HCT116 (cell line): ENCODE results near the gene VWC2L. TPM values are rescaled to one million over a fixed set of nuclear protein-coding genes. Genes with fewer than 3 reads are reported as not detected.

ENCODE experiments used
- ATAC-seq: fragments of 200-7000 bp; cut with Tn5 transposase; 2 replicates; pipeline ENCODE4 v1.9.1; 2020; ENCODE audit warnings: mild to moderate bottlenecking, moderate library complexity
- BruUV-seq: library from RNA; stranded (reverse); fragments of 400-500 nt; replicated peaks from 2 replicates; lab custom pipeline; 2021; lab: Mats Ljungman, UMichigan
- CTCF ChIA-PET: fragments of 300-600 bp; sonication (Branson Sonifier 250); formaldehyde crosslinking; loops from one replicate; lab custom pipeline; 2021; ENCODE audit warnings: antibody characterized with exemption; lab: Charles Lee
- POLR2A ChIA-PET: fragments of 300-600, 350-600 bp; sonication (Branson Sonifier 250); formaldehyde crosslinking; loops from one replicate; lab custom pipeline; 2021; ENCODE audit warnings: antibody characterized with exemption; lab: Charles Lee
- RAD21 ChIA-PET, 2 experiments: fragments of 300-600 bp; sonication (Branson Sonifier 250); formaldehyde crosslinking; loops; one replicate each; lab custom pipeline; 2023; ENCODE audit warnings: low total read pairs in 2 of 2; ENCODE audit not compliant: uncharacterized antibody in 2 of 2, unreplicated experiment in 2 of 2, low non-redundant PET in 1 of 2; lab: Charles Lee
- DNase-seq: peaks from one replicate; pipeline ENCODE4 v3.0.0-alpha.2; 2010; ENCODE audit warnings: low read depth, low spot score
- H2AFZ ChIP-seq: fragments of 200-600 bp; shearing (Covaris generic), sonication (generic); 2 replicates; pipeline ENCODE4 v1.6.1; 2017; ENCODE audit warnings: low read depth, mixed run types, mixed read lengths, antibody characterized with exemption, low read length; ENCODE audit not compliant: poor library complexity, severe bottlenecking
- H3K27ac ChIP-seq: 2 replicates; pipeline ENCODE4 v1.5.1; 2012; ENCODE audit warnings: low read depth, low read length
- H3K27me3 ChIP-seq: fragments of 200-600 bp; sonication (generic); 2 replicates; pipeline ENCODE4 v1.6.1; 2016; ENCODE audit warnings: mixed run types, low read length, mixed read lengths; ENCODE audit not compliant: insufficient read depth
- H3K36me3 ChIP-seq, 2 experiments: fragments of 200-500 bp in 1 of 2; fragments of 200-600 bp in 1 of 2; sonication (Bioruptor generic) in 1 of 2; sonication (generic) in 1 of 2; 2 replicates each; pipeline versions ENCODE4 v1.5.1 to v1.6.1; 2014 to 2016; ENCODE audit warnings: low read length in 2 of 2, inconsistent platforms in 1 of 2, mixed read lengths in 1 of 2, mixed run types in 1 of 2; ENCODE audit not compliant: insufficient read depth in 2 of 2, control insufficient read depth in 1 of 2
- H3K4me1 ChIP-seq, 2 experiments: fragments of 200-600 bp in 1 of 2; sonication (generic) in 1 of 2; 2 replicates each; pipeline versions ENCODE4 v1.5.1 to v1.6.1; 2012 to 2017; ENCODE audit warnings: low read length in 2 of 2, inconsistent platforms in 1 of 2, mild to moderate bottlenecking in 1 of 2, mixed read lengths in 1 of 2, mixed run types in 1 of 2, moderate library complexity in 1 of 2; ENCODE audit not compliant: insufficient read depth in 2 of 2, control insufficient read depth in 1 of 2
- H3K4me2 ChIP-seq: fragments of 200-600 bp; sonication (generic); 2 replicates; pipeline ENCODE4 v1.6.1; 2017; ENCODE audit warnings: mixed run types, low read length, mixed read lengths
- H3K4me3 ChIP-seq, 2 experiments: fragments of 200-600 bp in 1 of 2; sonication (generic) in 1 of 2; replicated peaks in 1 of 2; 2 replicates each; pipeline ENCODE4 v1.5.1; 2011 to 2016; ENCODE audit warnings: low read length in 2 of 2, control low read depth in 1 of 2, low read depth in 1 of 2, mild to moderate bottlenecking in 1 of 2, mixed read lengths in 1 of 2, mixed run types in 1 of 2
- H3K79me2 ChIP-seq: fragments of 200-600 bp; sonication (generic); 2 replicates; pipeline ENCODE4 v1.6.1; 2017; ENCODE audit warnings: mild to moderate bottlenecking, mixed run types, low read length, moderate library complexity, mixed read lengths; ENCODE audit not compliant: insufficient read depth
- H3K9ac ChIP-seq: fragments of 200-600 bp; sonication (generic); 2 replicates; pipeline ENCODE4 v1.6.1; 2016; ENCODE audit warnings: low read length, mixed read lengths
- H3K9me2 ChIP-seq: fragments of 200-600 bp; sonication (generic), shearing (Covaris generic); 2 replicates; pipeline ENCODE4 v1.6.1; 2017; ENCODE audit warnings: mixed run types, mild to moderate bottlenecking, moderate library complexity; ENCODE audit not compliant: insufficient read depth
- H3K9me3 ChIP-seq, 2 experiments: fragments of 200-500 bp in 1 of 2; fragments of 200-600 bp in 1 of 2; sonication (Bioruptor generic) in 1 of 2; sonication (generic) in 1 of 2; 2 replicates each; pipeline ENCODE4 v1.6.1; 2014 to 2017; ENCODE audit warnings: low read length in 2 of 2, mixed read lengths in 2 of 2, inconsistent platforms in 1 of 2, low read depth in 1 of 2, mild to moderate bottlenecking in 1 of 2, mixed run types in 1 of 2, moderate library complexity in 1 of 2; ENCODE audit not compliant: control insufficient read depth in 1 of 2, insufficient read depth in 1 of 2
- H4K20me1 ChIP-seq: fragments of 200-600 bp; sonication (generic), shearing (Covaris generic); 2 replicates; pipeline ENCODE4 v1.6.1; 2017; ENCODE audit warnings: mixed run types, mild to moderate bottlenecking, moderate library complexity; ENCODE audit not compliant: insufficient read depth
- ELF1 ChIP-seq: IDR thresholded peaks from 2 replicates; pipeline ENCODE4 v1.6.1; 2012; ENCODE audit warnings: low read depth, borderline replicate concordance
- EZH2 ChIP-seq: fragments of 200-600 bp; sonication (generic); IDR thresholded peaks from 2 replicates; pipeline ENCODE4 v1.6.1; 2017; ENCODE audit warnings: antibody characterized with exemption, mixed run types
- JUND ChIP-seq: IDR thresholded peaks from 2 replicates; pipeline ENCODE4 v1.6.1; 2012
- POLR2A ChIP-seq: IDR thresholded peaks from 2 replicates; pipeline ENCODE4 v1.7.0; 2011; ENCODE audit warnings: borderline replicate concordance; ENCODE audit not compliant: insufficient read depth, insufficient read length; ENCODE audit errors: extremely low read depth
- RAD21 ChIP-seq: IDR thresholded peaks from 2 replicates; pipeline ENCODE4 v1.6.1; 2012; ENCODE audit warnings: low read depth, mild to moderate bottlenecking
- SP1 ChIP-seq: IDR thresholded peaks from 2 replicates; pipeline ENCODE4 v1.6.1; 2012; ENCODE audit warnings: low read depth
- TCF7L2 ChIP-seq: IDR thresholded peaks from 2 replicates; pipeline ENCODE4 v1.7.0; 2011; ENCODE audit warnings: borderline replicate concordance, inconsistent platforms; ENCODE audit not compliant: insufficient read depth, insufficient read length; ENCODE audit errors: extremely low read depth
- intact Hi-C: fragments of 100-400 bp; cut with micrococcal nuclease; formaldehyde crosslinking; loops from 2 replicates; pipeline ENCODE4 v1.10.0; 2022
- total RNA-seq: library from RNA; stranded (reverse); gene quantifications from one replicate; pipeline ENCODE4 v1.2.1, GENCODE V29; 2021; ENCODE audit not compliant: unreplicated experiment
- TF ChIP-seq, protein P1 (sequence below), 3 experiments: fragments of 200-600 bp in 1 of 3; sonication (generic) in 1 of 3; IDR thresholded peaks in 2 of 3; conservative IDR thresholded peaks in 1 of 3; 2 replicates each; pipeline ENCODE4 v1.5.1; 2012 to 2017; ENCODE audit warnings: low read depth in 2 of 3, low read length in 2 of 3, antibody characterized with exemption in 1 of 3, borderline replicate concordance in 1 of 3, control low read depth in 1 of 3, mild to moderate bottlenecking in 1 of 3, mixed read lengths in 1 of 3, mixed run types in 1 of 3, moderate library complexity in 1 of 3; ENCODE audit not compliant: insufficient read depth in 1 of 3

Gene VWC2L
- total RNA-seq, 1 experiment from 2014 or later = not detected

DNA sequence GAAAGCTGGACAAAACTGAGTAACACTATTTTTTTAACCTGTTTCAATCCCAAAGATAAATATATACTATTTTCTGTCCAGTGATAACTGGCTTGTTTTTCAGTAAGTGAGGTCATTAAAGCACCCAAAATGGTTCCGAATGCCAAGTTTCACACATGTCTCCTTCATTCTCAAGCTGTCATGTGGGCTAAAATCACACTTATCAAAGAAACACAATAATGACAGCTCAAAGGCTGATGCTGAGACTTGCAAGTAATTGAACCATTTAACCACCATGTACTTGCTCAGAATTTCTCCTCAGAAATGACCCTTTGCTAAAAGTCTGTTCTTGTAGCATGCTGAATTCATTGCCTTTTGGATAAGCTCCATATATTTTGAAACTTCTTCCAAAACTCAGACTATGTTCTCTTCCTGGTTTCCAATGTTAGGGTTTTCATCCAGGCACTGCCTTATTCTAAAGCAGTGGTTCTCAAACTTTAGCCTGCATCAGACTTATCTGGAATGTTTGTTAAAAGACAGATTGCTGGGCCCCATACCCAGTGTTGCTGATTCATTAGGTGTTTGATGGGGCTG is 149.8 kb downstream of the VWC2L start:
- CTCF ChIA-PET = no interaction called here
- POLR2A ChIA-PET = no interaction called here
- H3K27me3 ChIP-seq = no peaks in the 10 kb centered on the region
- H3K27ac ChIP-seq = no peak overlapping the region
- RAD21 ChIA-PET = no interaction called here
- no peak overlapping the region for H3K9ac ChIP-seq
- H2AFZ ChIP-seq = no peak overlapping the region
- no peaks in the 10 kb centered on the region for H3K4me1 ChIP-seq
- no peaks in the 10 kb centered on the region for H3K9me3 ChIP-seq
- no peaks in the 10 kb centered on the region for H3K36me3 ChIP-seq
- no peak overlapping the region for H3K4me2 ChIP-seq
- DNase-seq (no peak), ATAC-seq (no peak)
- intact Hi-C loops = no loop called here
- H3K9me2 ChIP-seq = no peaks in the 10 kb centered on the region
- no TSS peak for BruUV-seq
- no peaks in the 10 kb centered on the region for H4K20me1 ChIP-seq
- H3K79me2 ChIP-seq = no peaks in the 10 kb centered on the region
- no peak overlapping the region for H3K4me3 ChIP-seq
- TF ChIP-seq POLR2A (no peak), JUND (no peak), RAD21 (no peak), SP1 (no peak), EZH2 (no peak)

DNA sequence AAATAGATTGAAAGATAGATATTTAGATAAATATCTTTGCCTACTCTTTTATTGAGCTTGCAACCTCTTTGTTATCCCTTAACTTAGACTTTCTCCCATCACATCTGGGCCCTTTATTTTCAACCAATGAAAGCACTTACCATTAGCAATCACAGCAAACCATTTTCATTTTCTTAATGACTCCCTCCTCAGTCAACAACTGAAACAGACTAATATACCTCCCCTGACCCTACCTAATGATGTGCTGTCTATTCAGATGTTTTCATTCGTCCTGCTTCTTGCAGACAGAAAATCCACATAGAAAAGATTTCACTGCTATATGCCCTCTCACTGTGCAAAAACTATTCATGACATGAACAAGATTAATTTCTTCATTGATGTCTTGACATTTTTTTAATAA is 154.4 kb downstream of the VWC2L start:
- BruUV-seq = no TSS peak
- ChIA-PET CTCF (no interaction called here), RAD21 (no interaction called here), POLR2A (no interaction called here)
- ATAC-seq (no peak), DNase-seq (no peak)
- Histone ChIP-seq H3K4me1 (no peaks in the 10 kb centered on the region), H3K9ac (no peak overlapping the region), H3K79me2 (no peaks in the 10 kb centered on the region), H3K27ac (no peak overlapping the region), H3K9me3 (no peaks in the 10 kb centered on the region), H4K20me1 (no peaks in the 10 kb centered on the region), H3K4me2 (no peak overlapping the region), H3K9me2 (no peaks in the 10 kb centered on the region), H3K27me3 (no peaks in the 10 kb centered on the region), H3K36me3 (no peaks in the 10 kb centered on the region)
- intact Hi-C loops = no loop called here
- TF ChIP-seq TCF7L2 = no peak
- TF ChIP-seq, protein P1, sequence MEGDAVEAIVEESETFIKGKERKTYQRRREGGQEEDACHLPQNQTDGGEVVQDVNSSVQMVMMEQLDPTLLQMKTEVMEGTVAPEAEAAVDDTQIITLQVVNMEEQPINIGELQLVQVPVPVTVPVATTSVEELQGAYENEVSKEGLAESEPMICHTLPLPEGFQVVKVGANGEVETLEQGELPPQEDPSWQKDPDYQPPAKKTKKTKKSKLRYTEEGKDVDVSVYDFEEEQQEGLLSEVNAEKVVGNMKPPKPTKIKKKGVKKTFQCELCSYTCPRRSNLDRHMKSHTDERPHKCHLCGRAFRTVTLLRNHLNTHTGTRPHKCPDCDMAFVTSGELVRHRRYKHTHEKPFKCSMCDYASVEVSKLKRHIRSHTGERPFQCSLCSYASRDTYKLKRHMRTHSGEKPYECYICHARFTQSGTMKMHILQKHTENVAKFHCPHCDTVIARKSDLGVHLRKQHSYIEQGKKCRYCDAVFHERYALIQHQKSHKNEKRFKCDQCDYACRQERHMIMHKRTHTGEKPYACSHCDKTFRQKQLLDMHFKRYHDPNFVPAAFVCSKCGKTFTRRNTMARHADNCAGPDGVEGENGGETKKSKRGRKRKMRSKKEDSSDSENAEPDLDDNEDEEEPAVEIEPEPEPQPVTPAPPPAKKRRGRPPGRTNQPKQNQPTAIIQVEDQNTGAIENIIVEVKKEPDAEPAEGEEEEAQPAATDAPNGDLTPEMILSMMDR (IDR thresholded peaks at IDR 0.05 in 2 of 3, conservative IDR thresholded peaks at IDR 0.05 in 1 of 3; ENCODE audit: borderline replicate concordance in 1 of 3, insufficient read depth in 1 of 3, low read depth in 2 of 3, low read length in 2 of 3) = no peak
- TF ChIP-seq ELF1 = no peak
- TF ChIP-seq, all 23 proteins: peak for 0
- no peak overlapping the region for H3K4me3 ChIP-seq
- no peak overlapping the region for H2AFZ ChIP-seq
